Lower leg skin (tissue), 4 donors: ENCODE data around the gene NMNAT2. TPM values are rescaled to one million over a fixed set of nuclear protein-coding genes. Genes with fewer than 3 reads are reported as not detected.

ENCODE experiments used
- DNase-seq, 2 donors: peaks; one replicate each; pipeline ENCODE4 v3.0.0-alpha.2; 2019; ENCODE audit warnings: low spot score in 2 of 2
- H3K4me3 ChIP-seq: fragments of 200-600 bp; sonication (generic); 2 replicates; pipeline ENCODE4 v1.5.1; 2017; ENCODE audit warnings: mild to moderate bottlenecking, low read depth; ENCODE audit not compliant: poor library complexity, severe bottlenecking
- POLR2A ChIP-seq, 2 donors: fragments of 450-650 bp; IDR thresholded peaks; one replicate each; pipeline ENCODE4 v1.6.1; 2016 to 2017; ENCODE audit warnings: antibody characterized with exemption in 2 of 2, mild to moderate bottlenecking in 1 of 2, moderate library complexity in 1 of 2
- WGBS, 2 donors: methylation state at CpG; one replicate each; pipeline ENCODE4 v1.1.5; 2018; 5-methylcytosine and 5-hydroxymethylcytosine counted together
- intact Hi-C: fragments of 100-400 bp; cut with DNase I; formaldehyde crosslinking; loops from one replicate; pipeline ENCODE4 v1.15.0; 2023; ENCODE audit warnings: low total_unique reads
- total RNA-seq, 4 donors: library from RNA; depleted of rRNA; stranded (reverse); fragments of >200 nt; gene quantifications; one replicate each; pipeline ENCODE4 v1.1.0, GENCODE V29; 2016
- TF ChIP-seq, protein P1 (sequence below), 3 donors: fragments of 450-650 bp; IDR thresholded peaks; one replicate each; pipeline ENCODE4 v1.5.1; 2016; ENCODE audit warnings: antibody characterized with exemption in 3 of 3, mild to moderate bottlenecking in 3 of 3, moderate library complexity in 2 of 3

NMNAT2 gene
- under 1 TPM in 3 of 4 donors, not detected in 1; 0.23 to 0.34 (median 0.34) TPM for total RNA-seq

DNA sequence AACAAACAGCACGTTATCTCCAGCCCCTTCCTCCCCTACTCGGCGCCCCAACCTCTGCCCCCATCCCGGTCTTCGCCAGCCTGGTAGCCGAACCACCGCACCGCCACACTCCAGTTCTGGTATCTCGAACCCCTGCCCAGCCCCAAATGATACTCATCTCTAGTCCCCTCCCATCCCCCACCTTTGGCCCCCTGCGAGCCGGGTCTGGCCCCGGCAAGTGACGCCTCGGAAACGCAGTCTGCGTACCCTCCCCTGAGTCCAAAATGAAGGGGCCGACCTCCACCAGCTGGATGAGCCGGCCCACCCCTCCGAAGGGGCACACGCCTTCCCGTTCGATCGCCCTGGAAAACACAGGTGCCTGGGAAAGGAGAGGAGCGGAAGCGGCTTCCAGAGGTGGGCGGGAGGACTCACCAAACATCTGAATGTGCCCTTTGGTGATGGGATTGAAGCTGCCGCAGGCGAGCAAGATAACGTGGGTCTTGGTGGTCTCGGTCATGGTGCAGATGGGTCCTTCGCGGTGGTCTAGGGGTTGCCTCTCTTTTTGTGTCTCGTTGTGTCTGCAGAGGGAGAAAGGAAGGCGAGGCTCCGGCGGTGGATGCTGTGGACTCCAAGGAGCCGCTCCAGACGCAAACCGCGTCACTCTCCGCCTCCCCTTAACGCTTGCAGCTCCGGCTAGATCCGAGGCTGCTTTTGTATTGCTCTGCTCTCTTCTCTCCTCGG lies at the start of gene NMNAT2:
TSS of gene NMNAT2 (minus strand) at position 609 of the 720 bp plus-strand sequence. CDS start at position 496, 113 bp downstream.
- WGBS, 2 donors: 2% methylated on average over 38 to 44 of the region's 45 CpGs
- no peak within 1 kb of the TSS for H3K4me3 ChIP-seq
- intact Hi-C loops: no loop called here
- DNase-seq: peak in 1 of 2 donors; percentile 86
- TF ChIP-seq, protein P1, sequence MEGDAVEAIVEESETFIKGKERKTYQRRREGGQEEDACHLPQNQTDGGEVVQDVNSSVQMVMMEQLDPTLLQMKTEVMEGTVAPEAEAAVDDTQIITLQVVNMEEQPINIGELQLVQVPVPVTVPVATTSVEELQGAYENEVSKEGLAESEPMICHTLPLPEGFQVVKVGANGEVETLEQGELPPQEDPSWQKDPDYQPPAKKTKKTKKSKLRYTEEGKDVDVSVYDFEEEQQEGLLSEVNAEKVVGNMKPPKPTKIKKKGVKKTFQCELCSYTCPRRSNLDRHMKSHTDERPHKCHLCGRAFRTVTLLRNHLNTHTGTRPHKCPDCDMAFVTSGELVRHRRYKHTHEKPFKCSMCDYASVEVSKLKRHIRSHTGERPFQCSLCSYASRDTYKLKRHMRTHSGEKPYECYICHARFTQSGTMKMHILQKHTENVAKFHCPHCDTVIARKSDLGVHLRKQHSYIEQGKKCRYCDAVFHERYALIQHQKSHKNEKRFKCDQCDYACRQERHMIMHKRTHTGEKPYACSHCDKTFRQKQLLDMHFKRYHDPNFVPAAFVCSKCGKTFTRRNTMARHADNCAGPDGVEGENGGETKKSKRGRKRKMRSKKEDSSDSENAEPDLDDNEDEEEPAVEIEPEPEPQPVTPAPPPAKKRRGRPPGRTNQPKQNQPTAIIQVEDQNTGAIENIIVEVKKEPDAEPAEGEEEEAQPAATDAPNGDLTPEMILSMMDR (IDR thresholded peaks at IDR 0.05): no peak
- TF ChIP-seq POLR2A (IDR thresholded peaks at IDR 0.05): no peak

DNA sequence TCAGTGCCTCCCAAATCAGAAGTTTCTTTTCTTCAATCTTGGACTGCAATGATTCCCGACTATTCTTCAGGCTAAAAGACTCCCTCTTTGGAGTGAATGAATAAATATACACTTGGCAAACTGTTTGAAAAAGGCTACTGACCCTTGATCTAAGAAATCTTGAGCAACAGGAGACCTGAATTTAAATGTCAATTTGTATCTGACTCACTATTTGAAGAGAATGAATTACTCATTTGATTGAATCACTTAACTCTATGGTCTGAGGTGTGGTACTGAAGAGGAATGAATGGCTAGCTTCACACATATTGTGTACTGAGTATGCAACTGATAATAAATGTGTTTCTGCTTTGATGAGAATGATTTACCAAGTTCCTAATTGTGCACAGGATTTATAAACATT lies 49.5 kb upstream of the NMNAT2 start:
- H3K4me3 ChIP-seq: no peak overlapping the region
- TF ChIP-seq POLR2A (IDR thresholded peaks at IDR 0.05): no peak
- TF ChIP-seq, protein P1 (IDR thresholded peaks at IDR 0.05): no peak
- 74 to 86% methylated on average over 1 of the region's 1 CpG for WGBS, 2 donors
- DNase-seq: no peak
- intact Hi-C loops: no loop called here

DNA sequence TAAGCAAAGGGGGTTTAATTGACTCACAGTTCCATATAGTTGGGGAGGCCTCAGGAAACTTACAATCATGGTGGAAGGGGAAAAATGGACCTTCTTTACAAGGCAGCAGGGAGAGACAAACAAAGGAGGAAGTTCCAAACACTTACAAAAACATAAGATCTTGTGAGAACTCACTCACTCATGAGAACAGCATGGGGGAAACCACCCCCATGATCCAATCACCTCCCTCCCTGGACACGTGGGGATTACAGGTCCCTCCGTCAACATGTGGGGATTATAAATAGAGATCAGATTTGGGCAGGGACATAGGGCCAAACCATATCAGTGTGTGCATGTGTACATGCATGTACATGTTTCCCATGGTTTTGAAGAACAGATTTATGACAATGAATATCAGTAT lies 48.6 kb upstream of the NMNAT2 start:
- no peak for DNase-seq
- no peak overlapping the region for H3K4me3 ChIP-seq
- intact Hi-C loops: no loop called here
- TF ChIP-seq, protein P1 (IDR thresholded peaks at IDR 0.05): no peak
- no peak for TF ChIP-seq POLR2A (IDR thresholded peaks at IDR 0.05)
- WGBS, 2 donors: 36 to 40% methylated on average over 2 of the region's 2 CpGs

DNA sequence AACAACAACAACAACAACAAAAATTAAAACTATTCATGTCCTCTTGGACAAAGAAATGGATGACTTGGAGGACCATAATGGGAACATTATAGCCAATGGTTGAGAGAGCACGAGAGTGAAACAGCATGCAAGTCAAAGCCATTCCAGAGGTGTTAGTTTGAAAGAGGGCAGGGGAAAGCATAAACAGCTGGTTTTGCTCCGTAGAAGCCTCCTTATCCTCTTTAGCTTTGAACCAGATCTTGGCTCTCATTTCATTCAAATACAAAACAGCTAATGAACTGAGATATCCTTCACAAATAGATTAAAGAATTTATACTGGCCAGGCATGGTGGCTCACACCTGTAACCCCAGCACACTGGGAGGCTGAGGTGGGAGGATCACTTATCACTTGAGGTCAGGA lies 45.4 kb upstream of the NMNAT2 start:
- no peak overlapping the region for H3K4me3 ChIP-seq
- TF ChIP-seq, protein P1 (IDR thresholded peaks at IDR 0.05): no peak
- TF ChIP-seq POLR2A (IDR thresholded peaks at IDR 0.05): no peak
- intact Hi-C loops: no loop called here
- 65 to 81% methylated on average over 2 of the region's 2 CpGs for WGBS, 2 donors
- no peak for DNase-seq

DNA sequence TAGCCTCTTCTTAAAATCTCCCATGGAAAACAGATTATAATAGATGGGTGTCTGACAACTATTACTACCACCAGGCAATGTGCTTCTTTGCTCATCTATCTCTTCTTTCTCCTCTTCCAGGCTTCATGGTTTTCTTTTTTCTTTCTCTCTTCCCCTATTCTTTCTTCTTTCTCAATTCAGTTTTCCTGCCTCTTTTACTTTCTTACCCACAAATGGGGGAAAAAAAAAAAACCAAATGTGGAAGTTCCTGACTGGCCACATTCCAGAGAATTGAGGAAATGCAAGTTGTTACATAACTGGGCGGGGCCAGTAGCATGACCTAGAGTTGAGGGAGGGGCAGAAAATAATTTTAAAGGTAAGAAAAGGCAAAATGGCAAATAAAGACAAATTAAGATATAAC lies 43.2 kb upstream of the NMNAT2 start:
- TF ChIP-seq, protein P1 (IDR thresholded peaks at IDR 0.05): no peak
- TF ChIP-seq POLR2A (IDR thresholded peaks at IDR 0.05): no peak
- intact Hi-C loops: no loop called here
- DNase-seq: no peak
- H3K4me3 ChIP-seq: no peak overlapping the region
- 57 to 60% methylated on average over 1 of the region's 1 CpG for WGBS, 2 donors

DNA sequence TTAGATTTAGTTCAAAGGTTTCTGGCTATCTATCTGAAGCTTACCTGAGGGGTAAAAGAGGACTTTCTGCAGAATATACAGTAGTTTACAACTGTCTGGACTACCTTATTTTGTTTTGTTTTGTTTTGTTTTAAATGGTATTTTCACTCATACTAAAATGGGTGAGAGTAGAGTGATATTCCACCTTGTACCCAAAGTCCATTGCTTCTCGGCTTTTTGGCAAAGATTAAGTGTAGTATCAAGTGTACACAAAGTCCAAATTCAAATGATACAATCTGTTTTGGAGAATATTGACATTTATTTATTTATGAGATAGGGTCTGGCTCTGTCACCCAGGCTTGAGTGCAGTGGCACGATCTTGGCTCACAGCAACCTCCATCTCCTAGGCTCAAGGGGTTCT lies 42.4 kb upstream of the NMNAT2 start:
- WGBS, 2 donors: 84 to 90% methylated on average over 2 of the region's 2 CpGs
- intact Hi-C loops: no loop called here
- no peak for DNase-seq
- TF ChIP-seq POLR2A (IDR thresholded peaks at IDR 0.05): no peak
- TF ChIP-seq, protein P1 (IDR thresholded peaks at IDR 0.05): no peak
- no peak overlapping the region for H3K4me3 ChIP-seq
